Left colon (tissue), 2 donors: ENCODE measurements around the gene VTI1A. TPM values are rescaled to one million over a fixed set of nuclear protein-coding genes. Genes with fewer than 3 reads are reported as not detected.

Experiments used
- ATAC-seq: fragments of 200-7000 bp; cut with Tn5 transposase; one replicate; pipeline ENCODE4 v1.9.1; 2020; ENCODE audit warnings: mild to moderate bottlenecking, moderate library complexity
- DNase-seq, 2 donors: peaks; one replicate each; pipeline ENCODE4 v3.0.0-alpha.2; 2020
- intact Hi-C, 2 donors: fragments of 100-400 bp; cut with DNase I in 1 of 2; cut with micrococcal nuclease in 1 of 2; formaldehyde crosslinking; loops; one replicate each; pipeline versions ENCODE4 v1.11.2 to v1.14.0; 2022; cut with DNase I, micrococcal nuclease
- total RNA-seq, 2 donors: library from RNA; stranded (reverse); fragmentation: NEBNext Ultra II Directional; extraction: Animal tissue kit (Norgen Biotek cat#: 25700); gene quantifications; one replicate each; pipeline ENCODE4 v1.2.1, GENCODE V29; 2021
- donor health status: DM: no; HTN: no; CAD: no.
- donor health status: DM: yes; HTN: yes; CAD: no.

VTI1A gene
- total RNA-seq, 2 donors from 2014 or later: 44.4 to 52.8 TPM

DNA sequence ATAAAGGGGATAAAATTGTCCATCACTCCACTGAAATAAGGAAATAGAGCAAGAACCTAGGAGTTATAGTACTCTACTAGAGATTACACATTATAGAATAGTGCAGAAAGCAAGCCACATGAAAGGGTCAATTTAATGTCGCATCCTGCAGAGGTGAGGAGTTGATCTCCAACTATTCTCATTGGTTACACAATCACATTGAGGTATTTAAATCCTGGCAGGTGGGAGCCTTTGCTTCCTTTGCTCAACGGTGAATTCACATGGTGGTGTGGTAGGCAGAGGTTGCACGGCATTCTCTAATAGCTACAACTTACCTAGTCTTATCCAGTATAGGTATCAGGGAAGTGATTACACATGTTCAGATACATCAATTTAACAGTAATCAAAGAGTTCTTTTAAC lies 304.6 kb downstream of the VTI1A start:
- no peak for DNase-seq
- intact Hi-C loops: no loop called here
- ATAC-seq: no peak

DNA sequence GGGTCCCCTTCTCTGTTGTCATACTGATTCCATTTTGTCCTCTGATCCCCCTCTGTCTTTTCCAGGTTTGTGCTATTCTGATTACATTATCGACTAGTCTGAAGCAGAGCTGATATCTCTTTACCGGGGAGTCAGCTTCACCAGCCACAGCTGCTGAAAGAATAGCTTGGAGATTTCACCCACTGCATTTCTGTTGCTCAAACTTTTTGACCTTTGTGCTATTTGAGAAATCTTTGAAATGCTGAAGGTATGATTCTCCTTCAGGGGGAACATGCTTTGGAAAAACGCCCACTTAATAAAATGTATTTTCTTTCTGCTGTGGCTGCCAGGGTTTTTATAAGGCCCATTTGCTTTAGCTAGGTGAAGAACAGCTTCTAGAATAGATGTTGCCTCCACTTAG lies 305.3 kb downstream of the VTI1A start:
- ATAC-seq (no peak), DNase-seq (no peak)
- intact Hi-C loops: no loop called here

DNA sequence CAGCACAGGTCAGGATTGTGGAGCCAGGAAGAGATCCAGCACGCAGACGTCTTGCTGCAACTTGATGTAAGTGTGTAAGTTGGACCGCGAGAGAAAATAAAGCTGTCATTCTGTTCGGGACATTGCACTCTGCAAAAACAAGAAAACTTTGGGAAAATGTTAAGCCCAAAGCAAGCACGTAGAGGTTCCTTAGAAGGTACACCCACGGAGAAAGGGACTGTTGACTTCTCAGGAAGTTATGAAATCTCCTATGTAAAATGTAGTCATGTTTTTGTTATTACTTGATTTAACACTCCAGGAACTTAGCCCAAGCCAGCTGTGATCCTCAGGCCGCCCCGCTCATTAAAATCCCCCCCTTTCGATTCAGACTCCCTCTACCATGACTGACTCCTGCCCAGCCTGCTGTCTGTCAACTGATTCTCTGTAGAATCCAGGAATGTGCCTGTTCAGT lies 307.0 kb downstream of the VTI1A start:
- ATAC-seq (no peak), DNase-seq (no peak)
- intact Hi-C loops: no loop called here

DNA sequence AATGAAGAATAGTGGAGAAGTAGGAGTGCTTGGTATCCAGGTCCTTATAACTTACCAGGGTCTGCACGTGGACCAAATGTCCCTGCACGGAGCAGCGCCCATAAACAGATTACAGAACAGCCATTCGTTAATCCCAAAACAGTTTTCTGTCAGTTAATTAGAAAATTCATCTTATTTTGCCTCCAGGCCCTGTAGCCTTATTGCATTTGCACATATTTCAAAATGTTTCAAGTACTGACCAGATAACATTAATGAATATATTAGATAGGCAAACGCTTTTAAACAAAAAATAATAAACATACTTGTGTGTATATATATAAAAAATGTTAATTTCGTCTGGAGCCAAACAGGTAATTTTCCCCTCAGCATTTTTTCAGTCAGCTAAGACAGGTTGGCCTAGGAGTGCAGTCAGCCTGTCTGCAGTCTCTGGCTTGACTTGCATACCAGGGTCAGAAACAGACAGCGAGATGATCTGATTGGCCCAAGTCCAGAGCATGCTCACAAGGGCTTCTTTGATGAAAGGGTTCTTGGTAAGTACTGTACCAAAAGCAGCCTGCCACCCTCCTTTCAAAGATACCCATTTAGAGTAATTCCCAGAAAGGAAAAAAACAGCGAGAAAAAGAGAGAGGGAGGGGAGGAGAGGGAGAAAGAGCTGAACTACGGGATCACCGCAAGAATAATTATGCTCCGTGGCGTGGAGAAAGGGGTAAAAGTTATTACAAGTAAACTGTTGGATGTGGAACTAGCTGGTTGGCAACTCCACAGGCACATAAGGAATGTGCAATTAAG lies 308.6 kb downstream of the VTI1A start:
- ATAC-seq: no peak
- DNase-seq: no peak
- intact Hi-C loops: no loop called here

DNA sequence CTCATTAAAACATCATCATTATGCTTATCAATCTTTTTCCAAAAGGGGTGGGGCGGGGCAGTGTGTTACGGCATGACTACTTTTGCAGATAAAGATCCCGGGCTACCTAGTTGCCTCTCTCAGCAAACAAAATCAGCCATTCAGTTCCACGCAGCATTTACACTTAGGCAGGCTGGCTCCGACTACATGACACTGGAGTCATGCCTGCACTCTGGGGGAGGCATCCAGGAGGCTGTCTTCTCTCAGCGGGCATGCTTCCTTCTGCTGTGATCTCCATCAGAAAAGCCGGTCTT lies 309.2 kb downstream of the VTI1A start:
- DNase-seq (no peak), ATAC-seq (peak; percentile 61)
- intact Hi-C loops: no loop called here

DNA sequence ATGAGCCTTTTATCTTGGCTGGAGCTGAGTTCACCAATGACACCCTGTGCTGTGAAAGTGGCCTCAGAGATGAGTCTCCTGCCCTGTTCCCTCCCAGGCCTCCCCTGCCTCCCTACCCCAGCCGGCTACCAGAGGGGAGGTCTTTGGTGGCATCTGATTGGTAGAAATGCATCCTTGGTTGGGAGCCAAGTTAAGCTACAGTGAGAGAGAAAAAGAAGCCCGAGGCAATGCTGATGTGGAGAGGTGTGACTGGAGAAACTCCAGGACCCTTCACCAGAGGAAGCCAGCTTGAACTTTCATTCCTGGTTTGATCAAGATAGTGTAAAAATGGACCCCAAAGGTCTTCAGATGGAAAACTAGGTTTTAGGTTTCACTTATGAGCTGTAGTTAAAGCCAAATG lies 311.9 kb downstream of the VTI1A start:
- DNase-seq (no peak), ATAC-seq (no peak)
- intact Hi-C loops: no loop called here

DNA sequence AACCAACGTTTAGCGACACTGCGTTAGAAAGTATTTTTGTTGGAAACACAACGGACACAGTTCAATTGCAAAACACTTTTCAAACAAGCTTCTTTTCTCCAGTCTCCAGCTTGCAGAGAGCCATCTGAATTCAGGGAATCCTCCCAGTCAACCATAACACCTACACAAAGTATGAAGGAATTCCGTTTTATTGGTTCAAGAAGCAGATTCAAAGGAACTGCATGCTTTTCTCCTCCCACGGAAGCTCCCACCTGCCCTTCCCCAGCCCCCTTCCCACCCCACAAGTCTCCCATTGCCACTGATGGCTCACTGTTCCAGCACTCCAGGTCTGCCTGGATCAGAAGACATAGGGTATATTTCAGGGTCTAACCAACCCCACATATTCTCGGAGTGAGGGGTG lies 312.5 kb downstream of the VTI1A start:
- intact Hi-C loops: no loop called here
- no peak for DNase-seq
- no peak for ATAC-seq

DNA sequence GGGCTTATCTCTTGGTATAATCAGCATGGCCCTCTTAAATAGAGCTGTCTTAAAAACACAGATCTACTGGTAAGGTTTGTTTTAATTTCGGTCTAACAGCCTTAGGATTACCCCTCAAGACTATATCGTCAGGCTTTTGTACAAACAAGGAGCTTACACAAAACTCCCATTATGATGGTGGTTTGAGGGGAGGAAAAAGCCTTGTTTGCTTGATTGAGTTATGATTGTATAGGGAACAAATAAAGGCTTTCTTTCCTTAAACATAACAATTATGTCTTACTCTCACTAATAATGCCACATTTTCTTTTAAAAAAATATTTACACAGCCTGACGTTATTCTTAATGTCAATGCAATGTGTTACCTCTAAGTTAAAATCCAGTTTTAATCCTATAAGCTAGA lies 314.2 kb downstream of the VTI1A start:
- ATAC-seq (peak; percentile 20), DNase-seq (no peak)
- intact Hi-C loops: no loop called here

DNA sequence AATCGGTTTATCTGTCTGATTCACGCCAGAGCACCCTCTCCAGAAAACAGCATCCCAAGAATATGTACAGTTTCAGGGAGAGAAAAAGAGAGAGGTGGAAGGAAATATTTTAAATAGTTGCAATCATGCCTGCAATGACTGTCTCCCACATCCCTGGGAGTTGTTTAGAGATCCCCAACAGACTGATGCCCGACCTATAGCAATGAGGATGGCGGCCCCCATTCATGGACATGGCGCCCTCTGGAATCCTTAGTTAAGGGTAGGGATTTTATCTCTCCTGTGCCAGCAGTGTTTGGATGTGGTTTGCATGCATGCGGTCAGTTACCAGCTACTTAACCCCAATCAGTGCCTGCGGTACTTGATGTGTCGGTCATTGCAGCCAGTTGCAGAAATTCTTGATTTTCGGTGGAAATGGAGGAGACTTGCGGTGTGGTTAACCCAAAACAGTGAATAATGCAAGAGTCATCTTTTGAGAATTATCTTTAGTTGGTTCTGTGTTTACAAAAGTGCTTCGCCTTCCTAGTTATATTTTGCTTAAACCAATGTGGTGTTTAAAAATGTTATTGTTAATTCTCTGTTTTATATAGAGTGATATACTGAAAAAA lies 317.0 kb downstream of the VTI1A start:
- no peak for DNase-seq
- no peak for ATAC-seq
- intact Hi-C loops: no loop called here

DNA sequence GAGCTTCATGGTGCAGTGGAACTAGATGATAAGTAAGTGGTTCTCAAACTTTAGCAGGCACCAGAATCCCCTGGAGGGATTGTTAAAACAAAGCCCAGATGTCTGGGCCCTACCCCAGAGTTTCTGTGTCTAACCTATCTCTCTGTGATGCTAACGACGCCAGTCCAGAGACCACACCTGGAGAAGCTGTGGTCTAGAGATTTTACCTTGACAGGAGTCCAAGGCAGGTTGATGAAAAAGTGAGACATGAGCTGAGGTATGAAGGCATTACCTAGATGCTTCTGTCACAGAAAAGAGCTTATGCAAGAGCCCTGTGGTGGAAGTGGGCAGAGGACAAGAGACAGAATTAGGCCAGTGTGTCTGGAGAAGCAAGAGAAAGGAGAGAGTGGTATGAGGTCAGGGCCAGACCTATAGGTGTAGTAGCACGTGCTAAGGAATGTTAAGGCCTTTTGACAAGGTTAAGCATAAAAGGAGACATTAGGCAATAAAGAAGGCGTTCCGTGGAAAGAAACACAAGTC lies 318.8 kb downstream of the VTI1A start:
- DNase-seq: no peak

DNA sequence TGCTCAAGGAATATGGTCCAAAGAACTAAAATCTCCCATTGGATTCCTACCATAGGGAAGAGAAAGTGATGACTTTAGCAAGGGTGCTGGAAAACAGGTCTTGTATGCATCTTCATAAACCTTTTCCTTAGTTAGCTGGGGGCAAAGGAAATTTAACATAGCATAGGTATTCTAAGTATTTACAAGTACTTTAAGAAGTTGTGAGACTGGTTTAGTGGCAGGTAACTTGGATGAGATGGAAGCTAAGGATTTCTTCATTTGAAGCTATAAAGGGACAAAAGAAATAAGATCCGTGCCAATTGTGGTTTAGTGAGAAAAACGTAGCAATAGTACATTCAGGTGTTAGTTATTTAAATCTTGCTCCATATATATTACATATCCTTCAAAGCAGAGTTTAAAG lies 319.6 kb downstream of the VTI1A start:
- ATAC-seq (no peak), DNase-seq (no peak)
- intact Hi-C loops: no loop called here

More for the DNA sequence above, 318.8 kb downstream of the VTI1A start:
- no peak for ATAC-seq
- intact Hi-C loops: no loop called here

DNA sequence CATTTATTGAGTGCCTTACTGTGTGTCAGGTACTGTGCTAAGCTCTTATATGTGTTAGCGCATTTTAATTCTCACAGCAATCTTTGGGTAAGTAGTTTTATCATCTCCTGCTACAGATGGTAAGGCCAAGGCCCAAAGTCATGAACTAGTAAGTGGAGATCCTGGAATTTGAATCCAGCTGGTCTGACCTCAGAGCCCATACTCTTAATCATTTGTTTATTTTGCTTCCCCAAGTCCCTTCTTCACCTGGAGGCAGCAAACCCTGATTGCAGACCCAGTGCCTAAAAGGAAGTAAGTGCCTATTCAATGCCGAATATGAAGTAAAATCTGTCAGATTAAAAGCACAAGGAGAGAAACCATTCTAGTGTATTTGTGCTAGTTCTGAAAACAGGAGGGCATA lies 320.1 kb downstream of the VTI1A start:
- ATAC-seq: no peak
- intact Hi-C loops: no loop called here

DNA sequence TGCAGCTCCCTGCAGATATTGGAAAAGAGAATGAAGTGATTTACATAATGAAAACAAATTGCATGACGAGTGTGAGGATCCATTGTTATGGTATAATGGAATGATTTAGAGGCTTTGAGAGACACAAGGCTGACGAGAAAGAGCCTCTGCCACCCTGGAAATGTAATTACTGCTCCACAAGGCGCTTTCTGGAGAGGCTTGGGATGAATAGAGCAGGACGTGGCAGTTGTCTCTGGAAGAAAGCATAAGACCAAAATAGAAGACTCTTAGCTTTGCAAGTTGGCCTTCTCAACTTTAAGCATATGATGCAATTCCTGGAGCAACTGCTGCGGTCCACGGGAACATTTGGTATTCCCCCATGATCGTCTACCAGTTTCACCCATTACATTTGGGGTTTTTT lies 321.1 kb downstream of the VTI1A start:
- DNase-seq (no peak), ATAC-seq (no peak)
- intact Hi-C loops: no loop called here

More for the DNA sequence above, 320.1 kb downstream of the VTI1A start:
- DNase-seq: no peak

DNA sequence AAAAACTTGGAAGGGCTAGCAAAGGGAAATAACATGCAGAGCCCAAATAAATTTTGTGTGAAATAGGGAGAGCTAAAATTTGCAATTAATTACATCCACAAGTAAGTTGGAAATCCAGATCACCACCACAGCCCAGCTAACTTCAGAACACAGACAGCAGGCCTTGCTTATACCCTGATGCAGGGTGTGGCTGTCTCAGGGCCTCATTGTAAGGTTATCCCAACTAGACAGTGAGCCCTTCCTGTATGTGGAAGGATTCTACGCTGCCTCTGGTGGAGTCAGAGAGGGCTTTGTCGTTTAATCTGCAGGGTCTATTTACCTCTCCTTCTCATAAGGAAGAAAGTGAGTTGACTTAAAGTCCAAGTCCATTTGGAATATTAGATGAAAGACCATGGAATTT lies 322.1 kb downstream of the VTI1A start:
- no peak for ATAC-seq
- intact Hi-C loops: no loop called here
- no peak for DNase-seq

DNA sequence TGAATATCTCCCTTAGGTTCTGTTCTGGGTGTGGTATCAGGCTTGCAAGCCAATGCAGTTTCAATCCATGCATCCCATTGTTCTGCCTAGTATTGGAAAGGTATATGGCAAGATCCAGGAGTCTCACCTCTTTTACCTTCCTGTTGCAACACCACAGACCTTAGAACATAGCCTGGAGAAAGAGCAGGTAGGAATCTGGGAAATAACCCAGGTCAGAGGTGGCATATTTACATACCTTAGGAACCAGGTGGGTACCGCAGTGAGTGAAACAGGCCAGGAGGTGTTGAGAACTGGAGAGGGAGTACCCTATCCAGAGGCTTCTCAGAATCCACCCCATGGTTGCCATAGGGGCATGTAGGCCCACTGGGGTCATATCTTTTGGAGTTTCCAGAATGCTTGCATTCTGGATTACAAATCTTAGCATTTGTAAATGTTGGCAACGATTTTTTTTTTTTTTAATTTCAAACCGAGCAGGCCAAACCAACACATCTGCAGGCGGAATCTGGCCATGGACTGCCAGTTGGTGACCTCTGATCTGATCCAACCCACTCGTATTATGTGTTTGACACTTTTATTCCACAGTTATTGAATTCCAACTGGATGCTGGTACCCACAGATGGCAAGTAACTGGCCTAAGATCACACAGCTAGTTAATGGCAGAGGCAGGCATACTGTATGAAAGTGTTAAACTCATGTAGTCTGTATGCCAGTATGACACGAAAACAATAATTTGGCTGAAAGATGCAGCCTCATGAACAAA lies 322.8 kb downstream of the VTI1A start:
- no peak for DNase-seq
- no peak for ATAC-seq
- intact Hi-C loops: no loop called here

DNA sequence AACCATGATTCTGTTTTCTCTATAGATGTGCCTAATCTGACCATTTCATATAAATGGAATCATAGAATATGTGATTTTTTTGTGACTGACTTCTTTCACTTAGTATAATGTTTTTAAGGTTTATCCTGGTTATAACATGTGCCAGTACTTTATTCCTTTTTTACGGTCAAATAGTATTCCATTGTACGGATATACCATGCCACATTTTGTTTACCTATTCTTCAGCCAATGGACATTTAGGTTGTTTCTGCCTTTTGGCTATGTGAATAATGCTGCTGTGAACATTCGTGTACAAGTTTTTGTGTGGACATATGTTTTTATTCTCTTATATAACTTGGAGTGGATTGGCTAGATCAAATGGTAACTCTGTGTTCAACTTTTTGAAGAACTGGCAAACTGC lies 324.7 kb downstream of the VTI1A start:
- intact Hi-C loops: no loop called here
- DNase-seq: no peak

DNA sequence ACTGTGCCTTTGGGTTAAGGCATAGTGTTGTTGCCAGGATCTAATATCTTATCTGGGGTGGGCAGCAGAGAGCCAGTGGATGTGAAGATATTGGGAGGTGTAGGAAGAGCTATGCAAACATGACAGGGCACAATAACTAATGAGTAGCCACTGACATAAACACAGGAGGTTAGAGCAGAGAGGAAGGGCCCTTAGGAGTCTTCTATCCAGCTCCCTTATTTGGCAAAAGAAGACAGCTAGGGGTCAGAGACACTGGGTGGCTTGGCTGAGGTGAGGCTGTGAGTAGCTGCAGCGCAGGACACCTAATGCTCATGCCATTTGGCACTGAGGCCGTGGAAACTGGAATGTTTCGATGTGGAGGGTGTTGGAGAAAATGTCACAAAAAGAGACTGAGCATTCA lies 326.8 kb downstream of the VTI1A start:
- DNase-seq: no peak
- intact Hi-C loops: no loop called here
- no peak for ATAC-seq

More for the DNA sequence above, 324.7 kb downstream of the VTI1A start:
- ATAC-seq: no peak

DNA sequence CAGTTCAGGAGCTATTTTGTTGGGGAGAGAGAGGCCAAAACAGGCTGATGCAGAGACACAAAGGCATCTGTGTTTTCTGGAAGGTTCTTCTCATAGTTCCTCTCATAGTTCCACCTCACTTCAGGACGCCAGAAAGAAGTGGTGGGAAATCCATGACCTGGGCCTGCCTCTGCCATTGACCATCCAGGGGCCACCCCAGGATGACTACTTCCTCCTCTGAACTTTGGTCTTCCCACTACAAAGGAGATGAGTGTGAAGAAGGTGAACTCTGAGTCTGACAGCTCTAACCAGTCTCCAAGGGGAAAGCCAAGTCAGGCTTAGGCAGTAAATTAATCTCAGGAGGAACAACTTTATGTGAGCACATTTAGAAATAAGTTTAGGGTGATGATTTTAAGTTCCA lies 327.2 kb downstream of the VTI1A start:
- ATAC-seq (peak; percentile 28), DNase-seq (no peak)
- intact Hi-C loops: no loop called here

DNA sequence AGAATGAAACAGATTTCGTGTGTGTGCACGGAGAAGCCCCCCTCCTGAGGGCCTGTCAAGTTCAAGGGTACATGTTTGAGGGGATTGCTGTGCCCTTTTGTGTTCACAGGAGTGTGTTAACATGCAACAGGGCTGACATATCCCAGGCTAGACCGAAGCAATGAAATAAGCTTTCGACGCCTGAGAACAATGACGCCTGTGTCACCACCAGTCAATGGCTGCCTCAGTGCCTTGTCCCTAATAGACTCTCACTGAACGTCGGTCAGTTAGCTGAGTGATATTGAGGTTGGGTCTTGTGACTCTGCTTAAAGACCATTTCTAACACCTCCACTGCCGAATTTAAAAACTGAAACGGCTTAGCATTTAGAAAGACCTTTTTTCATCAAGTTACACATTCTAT lies 327.8 kb downstream of the VTI1A start:
- ATAC-seq (no peak), DNase-seq (no peak)
- intact Hi-C loops: no loop called here

DNA sequence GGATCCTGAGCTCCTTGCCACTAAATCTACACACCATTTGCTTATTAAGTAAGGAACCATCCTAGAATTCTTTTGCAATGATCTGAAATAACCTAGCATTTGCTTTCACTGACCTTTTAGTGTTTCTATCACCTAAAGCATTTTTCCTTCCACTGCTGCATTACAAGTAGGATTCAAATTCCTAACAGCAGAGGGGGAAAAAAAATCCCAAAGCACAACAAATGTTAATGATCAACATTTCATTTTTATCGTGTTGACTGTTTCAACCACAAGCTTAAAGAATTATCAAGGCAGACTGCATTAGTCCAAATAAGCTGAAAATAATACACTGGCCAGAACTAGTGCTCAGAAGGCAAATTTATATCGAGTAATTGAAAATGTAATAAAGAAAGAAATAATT lies 328.4 kb downstream of the VTI1A start:
- intact Hi-C loops: no loop called here
- no peak for DNase-seq
- no peak for ATAC-seq
